ENCODE results near the gene UQCC2.

The UQCC2 gene

DNA sequence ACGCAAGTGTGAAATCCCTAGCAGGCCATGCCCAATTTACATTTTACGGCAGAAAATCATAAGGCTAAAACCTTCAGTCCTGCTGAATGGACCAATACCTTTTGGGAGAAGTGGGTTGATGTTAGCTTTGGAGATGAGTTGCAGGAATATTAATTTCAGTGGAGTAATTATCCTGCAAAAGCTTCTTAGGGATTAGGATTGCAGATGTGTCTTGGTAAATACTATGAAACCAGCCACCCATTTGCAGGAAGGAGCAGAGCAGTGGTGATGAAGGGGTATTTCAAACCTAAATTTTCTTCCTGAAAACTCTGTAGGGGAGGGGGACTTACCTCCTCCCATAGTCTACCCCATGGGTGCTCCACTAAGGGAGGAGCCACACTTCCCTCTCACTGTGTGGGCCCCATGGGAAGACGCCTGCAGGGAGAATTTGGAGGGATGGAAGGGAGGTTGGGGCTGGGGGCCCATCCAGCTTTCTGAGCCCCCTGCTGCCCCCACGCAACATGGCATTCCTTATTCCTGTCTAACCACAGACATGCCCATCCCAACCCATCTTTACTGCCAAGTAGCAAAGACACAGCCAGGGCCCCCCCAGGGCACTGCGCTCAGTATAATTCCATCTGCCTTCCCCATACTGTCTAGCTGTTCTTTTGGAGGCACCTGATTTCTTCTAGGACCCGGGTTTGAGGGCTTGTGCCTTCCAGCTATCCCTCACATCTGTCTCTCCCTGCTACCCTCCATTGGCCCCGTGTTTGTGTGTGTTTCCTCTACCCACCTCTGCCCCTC is 14.6 kb upstream of the UQCC2 start:
- no peak for DNase-seq (ENCODE audit: low read depth)

DNA sequence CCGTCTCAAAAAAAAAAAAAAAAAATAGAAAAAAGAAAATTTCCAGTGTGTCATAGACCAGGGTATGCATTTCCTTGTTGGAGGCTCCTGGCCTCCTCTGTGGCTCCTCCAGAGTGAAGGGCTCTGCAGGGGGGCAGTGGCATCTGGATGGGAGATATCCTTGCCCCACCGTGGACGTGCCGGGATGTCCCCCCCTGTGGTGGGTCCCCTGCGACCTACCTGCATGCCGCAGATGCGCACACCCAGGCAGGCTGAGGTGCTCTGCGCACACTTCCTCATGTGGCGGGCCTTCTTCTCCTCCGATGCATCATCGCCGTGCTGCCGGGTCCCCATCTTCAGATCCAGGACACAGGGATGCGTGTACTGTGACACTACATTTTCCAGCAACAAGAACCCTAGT is 13.7 kb upstream of the UQCC2 start:
- DNase-seq (ENCODE audit: low read depth) = no peak

GRCh38 chr6:33724102-33725023 is 12.9 kb upstream of the UQCC2 start:
- no peak for DNase-seq (ENCODE audit: low read depth)

DNA sequence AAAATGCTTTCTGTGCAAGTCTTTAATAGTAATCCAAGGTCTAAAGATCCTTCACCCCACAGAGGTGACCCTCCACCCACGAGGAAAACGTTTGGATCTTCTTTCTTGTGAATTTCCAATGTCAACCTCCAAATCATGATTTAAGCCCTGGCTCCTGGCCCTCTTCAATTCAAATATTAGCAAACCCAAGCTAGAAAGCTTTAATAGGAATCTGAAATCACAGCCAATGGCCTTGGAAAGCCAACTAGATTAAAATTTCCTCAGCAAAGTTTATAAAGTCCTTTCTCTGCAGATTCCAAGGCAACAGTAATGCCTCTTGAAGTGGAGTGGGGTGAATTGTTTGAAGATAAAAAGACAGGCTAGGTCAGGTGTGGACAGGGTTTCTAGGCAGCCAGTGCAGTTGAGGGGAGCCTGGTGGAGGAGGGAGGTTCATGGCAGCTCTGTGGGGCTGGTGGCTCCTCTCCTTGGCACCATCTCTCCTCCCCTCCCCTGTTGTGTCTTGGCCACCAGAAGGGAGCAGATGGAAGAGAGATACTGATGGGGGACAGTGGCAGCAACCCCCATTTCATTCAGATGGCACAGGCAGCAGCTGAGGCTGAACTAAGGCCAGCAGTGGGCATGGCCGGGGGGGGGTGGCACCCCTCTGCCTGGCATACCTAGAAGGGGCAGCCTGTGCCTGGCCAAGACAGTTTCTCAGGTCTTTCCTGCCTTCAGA is 12.0 kb upstream of the UQCC2 start:
- DNase-seq (ENCODE audit: low read depth) = no peak

GRCh38 chr6:33722103-33722623 is 10.7 kb upstream of the UQCC2 start:
- DNase-seq (ENCODE audit: low read depth) = no peak

DNA sequence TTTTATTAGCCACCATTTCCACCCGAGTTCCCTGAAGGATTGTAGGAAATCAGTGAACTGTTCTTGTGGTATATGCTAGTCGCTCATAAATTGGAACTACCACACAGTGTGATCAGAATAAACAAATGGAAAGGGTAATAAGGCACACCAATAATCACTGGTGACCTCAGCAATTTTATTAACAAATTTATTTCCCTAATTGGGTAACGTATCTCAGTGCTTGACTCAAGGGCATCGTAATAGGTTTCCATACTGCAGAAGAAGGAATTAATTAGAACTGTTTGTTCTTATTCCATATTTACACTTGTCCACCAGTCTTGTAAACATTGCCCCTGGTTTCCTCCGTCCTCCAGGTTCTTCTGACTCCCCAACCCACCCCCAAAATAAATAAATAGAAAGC is 10.0 kb upstream of the UQCC2 start:
- DNase-seq (ENCODE audit: low read depth) = no peak

DNA sequence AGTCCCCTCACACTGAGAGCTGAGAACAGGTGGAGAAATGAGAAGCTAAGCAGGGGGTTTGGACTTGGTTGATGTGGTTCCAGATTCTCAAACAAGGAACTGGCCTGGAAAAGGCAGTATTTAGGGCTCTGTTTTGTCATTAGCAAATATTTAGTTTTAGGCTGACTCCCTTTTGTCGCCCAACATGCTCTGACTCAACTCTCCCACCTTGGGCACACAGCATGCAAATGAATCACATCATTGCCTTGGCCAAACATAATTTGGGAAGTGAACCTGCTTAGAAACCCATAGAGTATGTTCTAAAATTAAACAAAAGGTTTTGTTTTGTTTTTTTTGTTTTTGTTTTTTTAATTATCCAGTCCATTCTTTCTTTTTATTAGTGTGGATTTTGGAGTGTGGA is 9.5 kb upstream of the UQCC2 start:
- no peak for DNase-seq (ENCODE audit: low read depth)

- DNase-seq (ENCODE audit: low read depth) = no peak
Observed at GRCh38 chr6:33719326-33719987, 8.0 kb upstream of the UQCC2 start.

GRCh38 chr6:33718713-33719112 is 7.2 kb upstream of the UQCC2 start:
- no peak for DNase-seq (ENCODE audit: low read depth)

DNA sequence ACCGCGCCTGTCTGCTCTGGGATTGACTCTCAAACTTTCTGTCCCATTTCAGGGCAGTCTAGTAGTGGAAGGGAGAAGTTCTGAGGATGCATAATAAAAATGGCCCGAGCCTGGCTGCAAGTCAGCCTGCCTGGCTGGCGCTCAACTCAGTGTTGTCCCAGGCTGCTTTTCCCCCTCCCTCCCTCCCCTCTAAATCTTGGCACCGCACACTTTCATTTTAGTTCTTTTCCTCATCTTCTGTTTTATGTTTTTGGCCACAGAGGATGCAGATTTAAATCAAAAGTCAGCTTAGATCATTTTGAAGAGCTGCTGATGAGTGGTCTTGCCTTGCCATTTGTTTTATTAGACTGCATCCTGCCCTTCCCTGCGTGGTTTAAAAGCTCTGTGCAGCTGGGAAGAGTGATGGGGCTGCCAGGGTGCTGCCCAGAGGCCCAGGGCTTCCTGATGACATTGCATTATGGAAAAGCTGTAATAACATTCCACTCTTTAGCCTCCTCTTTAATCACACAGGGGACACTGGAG is 6.5 kb upstream of the UQCC2 start:
- no peak for DNase-seq (ENCODE audit: low read depth)

- no peak for DNase-seq (ENCODE audit: low read depth)
Observed at GRCh38 chr6:33716890-33717632, 5.6 kb upstream of the UQCC2 start.

- DNase-seq (ENCODE audit: low read depth) = no peak
Observed at GRCh38 chr6:33716379-33716778, 4.9 kb upstream of the UQCC2 start.

GRCh38 chr6:33714385-33715040 is 3.0 kb upstream of the UQCC2 start:
- no peak for DNase-seq (ENCODE audit: low read depth)

DNA sequence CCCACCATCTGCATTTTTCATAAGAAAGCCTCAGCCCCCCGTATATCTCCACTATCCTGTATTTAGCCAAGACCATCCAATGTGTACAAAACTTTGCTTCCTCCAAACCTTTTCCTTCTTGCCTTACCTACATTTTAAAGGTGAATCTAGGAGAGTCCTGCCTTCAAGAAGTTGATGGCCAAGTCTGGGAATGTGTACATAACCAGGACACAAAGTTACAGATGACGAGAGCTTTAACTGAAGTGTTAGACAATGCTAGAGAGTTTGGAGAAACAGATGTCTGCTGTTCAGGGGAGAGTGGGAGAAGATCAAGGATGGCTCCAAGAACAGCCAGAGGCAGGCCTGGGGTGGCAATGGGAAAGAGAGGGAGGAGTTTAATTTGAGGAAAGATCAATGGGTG is 2.3 kb upstream of the UQCC2 start:
- no peak for DNase-seq (ENCODE audit: low read depth)

DNA sequence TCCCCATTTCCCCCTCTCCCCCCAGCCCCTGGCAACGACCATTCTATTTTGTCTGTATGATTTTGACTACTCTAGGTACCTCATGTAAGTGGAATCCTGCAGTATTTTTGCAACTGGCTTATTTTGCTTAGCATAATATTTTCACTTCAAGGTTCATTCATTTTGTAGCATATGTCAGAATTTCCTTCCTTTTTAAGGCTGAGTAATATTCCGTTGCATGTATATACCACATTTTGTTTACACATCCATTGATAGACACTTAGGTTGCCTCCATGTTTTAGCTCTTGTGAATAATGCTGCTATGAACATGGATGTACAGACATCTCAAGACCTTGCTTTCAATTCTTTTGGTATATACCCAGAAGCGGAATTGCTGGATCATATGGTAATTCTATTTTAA is 1.4 kb upstream of the UQCC2 start:
- no peak for DNase-seq (ENCODE audit: low read depth)

GRCh38 chr6:33710296-33711121 is 991 bp downstream of the UQCC2 start:
- DNase-seq (ENCODE audit: low read depth) = no peak

- DNase-seq (ENCODE audit: low read depth) = no peak
Observed at GRCh38 chr6:33709605-33710295, 1.8 kb downstream of the UQCC2 start.

- no peak for DNase-seq (ENCODE audit: low read depth)
Observed at GRCh38 chr6:33708516-33709204, 2.8 kb downstream of the UQCC2 start.

Data from activated T-cell treated with anti-CD3 and anti-CD28 coated beads for 24 hours (primary cell).